ENCODE results near the gene R3HCC1L.
A peak's percentile ranks its signal among the peaks of the same experiment; 100 is the strongest.
"Not testable (repeated sequence)": the region's sequence is repeated elsewhere in the genome, so short reads cannot be mapped to it uniquely, and the experiment has no call there.

Gene R3HCC1L

GRCh38 chr10:98168766-98169165 lies 34.3 kb downstream of the R3HCC1L start:
- no peak for TF ChIP-seq JUND (IDR thresholded peaks at IDR 0.05; ENCODE audit: low read depth)
- in situ Hi-C loops (cut with HindIII; ENCODE audit: low pct_unique_long_range_greater_than_20kb, low sequenced_read_pairs), result no loop called here
- DNase-seq (ENCODE audit: low read depth in 1 of 2, low spot score in 1 of 2), result no peak

GRCh38 chr10:98169379-98169778 lies 34.9 kb downstream of the R3HCC1L start:
- in situ Hi-C loops (cut with HindIII; ENCODE audit: low pct_unique_long_range_greater_than_20kb, low sequenced_read_pairs), result no loop called here
- no peak for TF ChIP-seq JUND (IDR thresholded peaks at IDR 0.05; ENCODE audit: low read depth)
- DNase-seq (ENCODE audit: low read depth in 1 of 2, low spot score in 1 of 2), result no peak

GRCh38 chr10:98170249-98171117 lies 36.0 kb downstream of the R3HCC1L start:
- in situ Hi-C loops (cut with HindIII; ENCODE audit: low pct_unique_long_range_greater_than_20kb, low sequenced_read_pairs), result no loop called here
- peak; percentile 58 to 90 for DNase-seq (ENCODE audit: low read depth in 1 of 2, low spot score in 1 of 2)
- TF ChIP-seq JUND (IDR thresholded peaks at IDR 0.05; ENCODE audit: low read depth), result no peak

GRCh38 chr10:98172073-98172472 lies 37.6 kb downstream of the R3HCC1L start:
- peak in 1 of 2 experiments; percentile 43 for DNase-seq (ENCODE audit: low read depth in 1 of 2, low spot score in 1 of 2)
- TF ChIP-seq JUND (IDR thresholded peaks at IDR 0.05; ENCODE audit: low read depth), result no peak
- in situ Hi-C loops (cut with HindIII; ENCODE audit: low pct_unique_long_range_greater_than_20kb, low sequenced_read_pairs), result no loop called here

- TF ChIP-seq JUND (IDR thresholded peaks at IDR 0.05; ENCODE audit: low read depth), result no peak
- no peak for DNase-seq (ENCODE audit: low read depth in 1 of 2, low spot score in 1 of 2)
- in situ Hi-C loops (cut with HindIII; ENCODE audit: low pct_unique_long_range_greater_than_20kb, low sequenced_read_pairs), result no loop called here
Measured at GRCh38 chr10:98172495-98172894, 38.0 kb downstream of the R3HCC1L start.

- in situ Hi-C loops (cut with HindIII; ENCODE audit: low pct_unique_long_range_greater_than_20kb, low sequenced_read_pairs), result no loop called here
- no peak for DNase-seq (ENCODE audit: low read depth in 1 of 2, low spot score in 1 of 2)
- TF ChIP-seq JUND (IDR thresholded peaks at IDR 0.05; ENCODE audit: low read depth), result no peak
Measured at GRCh38 chr10:98173260-98173659, 38.8 kb downstream of the R3HCC1L start.

- in situ Hi-C loops (cut with HindIII; ENCODE audit: low pct_unique_long_range_greater_than_20kb, low sequenced_read_pairs); DNase-seq (ENCODE audit: low read depth in 1 of 2, low spot score in 1 of 2): not testable (repeated sequence)
Measured at GRCh38 chr10:98182351-98182915, 48.0 kb downstream of the R3HCC1L start.

- TF ChIP-seq JUND (IDR thresholded peaks at IDR 0.05; ENCODE audit: low read depth), result no peak
- in situ Hi-C loops (cut with HindIII; ENCODE audit: low pct_unique_long_range_greater_than_20kb, low sequenced_read_pairs), result no loop called here
- no peak for DNase-seq (ENCODE audit: low read depth in 1 of 2, low spot score in 1 of 2)
Measured at GRCh38 chr10:98186681-98187080, 52.2 kb downstream of the R3HCC1L start.

GRCh38 chr10:98190773-98191172 lies 56.3 kb downstream of the R3HCC1L start:
- DNase-seq (ENCODE audit: low read depth in 1 of 2, low spot score in 1 of 2); in situ Hi-C loops (cut with HindIII; ENCODE audit: low pct_unique_long_range_greater_than_20kb, low sequenced_read_pairs): not testable (repeated sequence)

- no peak for DNase-seq (ENCODE audit: low read depth in 1 of 2, low spot score in 1 of 2)
- TF ChIP-seq JUND (IDR thresholded peaks at IDR 0.05; ENCODE audit: low read depth), result no peak
- in situ Hi-C loops (cut with HindIII; ENCODE audit: low pct_unique_long_range_greater_than_20kb, low sequenced_read_pairs), result no loop called here
Measured at GRCh38 chr10:98193037-98193436, 58.6 kb downstream of the R3HCC1L start.

GRCh38 chr10:98194633-98195032 lies 60.2 kb downstream of the R3HCC1L start:
- TF ChIP-seq JUND (IDR thresholded peaks at IDR 0.05; ENCODE audit: low read depth), result no peak

GRCh38 chr10:98195120-98195519 lies 60.7 kb downstream of the R3HCC1L start:
- in situ Hi-C loops (cut with HindIII; ENCODE audit: low pct_unique_long_range_greater_than_20kb, low sequenced_read_pairs), result no loop called here
- DNase-seq (ENCODE audit: low read depth in 1 of 2, low spot score in 1 of 2), result no peak
- TF ChIP-seq JUND (IDR thresholded peaks at IDR 0.05; ENCODE audit: low read depth), result no peak

More at GRCh38 chr10:98194633-98195032, 60.2 kb downstream of the R3HCC1L start:
- DNase-seq (ENCODE audit: low read depth in 1 of 2, low spot score in 1 of 2), result no peak
- in situ Hi-C loops (cut with HindIII; ENCODE audit: low pct_unique_long_range_greater_than_20kb, low sequenced_read_pairs), result no loop called here

GRCh38 chr10:98196985-98197384 lies 62.5 kb downstream of the R3HCC1L start:
- in situ Hi-C loops (cut with HindIII; ENCODE audit: low pct_unique_long_range_greater_than_20kb, low sequenced_read_pairs), result no loop called here
- no peak for TF ChIP-seq JUND (IDR thresholded peaks at IDR 0.05; ENCODE audit: low read depth)
- DNase-seq (ENCODE audit: low read depth in 1 of 2, low spot score in 1 of 2), result no peak

Measured in T47D (cell line).